GM23338 (cell line): Measurements from ENCODE around the gene RASL11B. TPM values are rescaled to one million over a fixed set of nuclear protein-coding genes. Genes with fewer than 3 reads are reported as not detected.

Experiments
- ATAC-seq: fragments of 200-7000 bp; cut with Tn5 transposase; 3 replicates; pipeline ENCODE4 v1.9.1; 2020
- DNase-seq: peaks from one replicate; pipeline ENCODE4 v3.0.0-alpha.2; 2015; ENCODE audit warnings: low spot score
- H2AFZ ChIP-seq: fragments of 200-600 bp; sonication (generic); 2 replicates; pipeline ENCODE4 v1.8.0; 2016; ENCODE audit warnings: antibody characterized with exemption, mild to moderate bottlenecking, moderate library complexity
- H3F3A ChIP-seq: fragments of 200-600 bp; sonication (generic); replicated peaks from 2 replicates; pipeline ENCODE4 v1.8.0; 2017; ENCODE audit warnings: antibody characterized with exemption, mixed run types, low read depth
- H3K27ac ChIP-seq: fragments of 200-600 bp; sonication (generic); 2 replicates; pipeline ENCODE4 v1.6.1; 2016; ENCODE audit warnings: low read depth
- H3K27me3 ChIP-seq: fragments of 200-600 bp; sonication (generic); 2 replicates; pipeline ENCODE4 v1.8.0; 2016; ENCODE audit warnings: mild to moderate bottlenecking, mixed run types, moderate library complexity; ENCODE audit not compliant: insufficient read depth
- H3K36me3 ChIP-seq: fragments of 200-600 bp; sonication (generic); 2 replicates; pipeline ENCODE4 v1.8.0; 2016; ENCODE audit warnings: mild to moderate bottlenecking; ENCODE audit not compliant: insufficient read depth
- H3K4me1 ChIP-seq: fragments of 200-600 bp; sonication (generic); 2 replicates; pipeline ENCODE4 v1.8.0; 2016; ENCODE audit warnings: mild to moderate bottlenecking, moderate library complexity; ENCODE audit not compliant: insufficient read depth
- H3K4me2 ChIP-seq: fragments of 200-600 bp; sonication (generic); 2 replicates; pipeline ENCODE4 v1.7.1; 2017; ENCODE audit warnings: mixed run types
- H3K4me3 ChIP-seq: fragments of 200-600 bp; sonication (generic); 2 replicates; pipeline ENCODE4 v1.6.1; 2016; ENCODE audit warnings: mixed run types
- H3K79me2 ChIP-seq: fragments of 200-600 bp; sonication (generic); replicated peaks from 2 replicates; pipeline ENCODE4 v1.8.0; 2017; ENCODE audit warnings: mild to moderate bottlenecking; ENCODE audit not compliant: insufficient read depth
- H3K9me2 ChIP-seq: fragments of 200-600 bp; sonication (generic); 2 replicates; pipeline ENCODE4 v1.8.0; 2017; ENCODE audit not compliant: insufficient read depth
- H4K20me1 ChIP-seq: fragments of 200-600 bp; sonication (generic); replicated peaks from 2 replicates; pipeline ENCODE4 v1.8.0; 2017; ENCODE audit warnings: mild to moderate bottlenecking; ENCODE audit not compliant: insufficient read depth
- H3K27ac Mint-ChIP-seq: 2 replicates; pipeline ENCODE4 v1.8.0; 2020; ENCODE audit warnings: inconsistent platforms, mild to moderate bottlenecking, moderate library complexity, mixed read lengths
- H3K27me3 Mint-ChIP-seq: 3 replicates; pipeline ENCODE4 v1.8.0; 2022; ENCODE audit warnings: low read depth, mild to moderate bottlenecking, moderate library complexity, mixed read lengths, inconsistent platforms; ENCODE audit not compliant: insufficient read depth, poor library complexity
- H3K36me3 Mint-ChIP-seq: 3 replicates; pipeline ENCODE4 v1.8.0; 2021; ENCODE audit warnings: low read depth, mild to moderate bottlenecking, inconsistent platforms, moderate library complexity, mixed read lengths
- H3K4me1 Mint-ChIP-seq: 3 replicates; pipeline ENCODE4 v1.8.0; 2020; ENCODE audit warnings: mild to moderate bottlenecking, inconsistent platforms, mixed read lengths
- H3K4me3 Mint-ChIP-seq: 3 replicates; pipeline ENCODE4 v1.8.0; 2021; ENCODE audit warnings: moderate library complexity, mild to moderate bottlenecking, inconsistent platforms, mixed read lengths
- H3K9me3 Mint-ChIP-seq: 3 replicates; pipeline ENCODE4 v1.8.0; 2020; ENCODE audit warnings: moderate library complexity, mild to moderate bottlenecking, inconsistent platforms, mixed read lengths
- CREB1 ChIP-seq: fragments of 250-450 bp; sonication (Bioruptor Pico); IDR thresholded peaks from 2 replicates; pipeline ENCODE4 v1.5.0; 2020; ENCODE audit warnings: low read depth, mild to moderate bottlenecking, moderate library complexity
- CTCF ChIP-seq, 2 experiments: fragments of 200-600 bp in 1 of 2; sonication (generic) in 1 of 2; conservative IDR thresholded peaks; 2 replicates each; pipeline versions ENCODE4 v1.5.1 to v1.6.1; 2016 to 2017; ENCODE audit warnings: antibody characterized with exemption in 2 of 2, low read depth in 2 of 2, mild to moderate bottlenecking in 2 of 2, moderate library complexity in 1 of 2
- ETS1 ChIP-seq: IDR thresholded peaks from 2 replicates; pipeline ENCODE4 v1.6.1; 2016; ENCODE audit warnings: antibody characterized with exemption
- EZH2phosphoT487 ChIP-seq: fragments of 200-600 bp; sonication (generic); IDR thresholded peaks from one replicate; pipeline ENCODE4 v1.8.1; 2018; ENCODE audit warnings: antibody characterized with exemption; ENCODE audit not compliant: unreplicated experiment
- JUNB ChIP-seq: IDR thresholded peaks from one replicate; pipeline ENCODE4 v1.6.1; 2016; ENCODE audit warnings: antibody characterized with exemption; ENCODE audit not compliant: unreplicated experiment
- POLR2AphosphoS5 ChIP-seq: IDR thresholded peaks from 2 replicates; pipeline ENCODE4 v1.6.1; 2016; ENCODE audit warnings: antibody characterized with exemption, low read depth
- STAT1 ChIP-seq: IDR thresholded peaks from one replicate; pipeline ENCODE4 v1.6.1; 2016; ENCODE audit warnings: antibody characterized with exemption; ENCODE audit not compliant: unreplicated experiment
- ZNF114 ChIP-seq: fragments of 250-450 bp; sonication (Bioruptor Pico); IDR thresholded peaks from 2 replicates; pipeline ENCODE4 v1.5.0; 2020; ENCODE audit warnings: mild to moderate bottlenecking, moderate library complexity
- ZNF462 ChIP-seq: fragments of 250-450 bp; sonication (Bioruptor Pico); IDR thresholded peaks from 2 replicates; pipeline ENCODE4 v1.5.0; 2020; ENCODE audit warnings: mild to moderate bottlenecking, moderate library complexity
- polyA plus RNA-seq: library from polyadenylated mRNA; unstranded; fragments of >200 nt; fragmentation: Nextera tagmentation; extraction: Ambion mirVana; gene quantifications from 2 replicates; pipeline ENCODE4 v1.2.1, GENCODE V29; 2016
- total RNA-seq: library from RNA; depleted of rRNA; stranded (reverse); fragments of >200 nt; shearing (Covaris generic); gene quantifications from 2 replicates; pipeline ENCODE4 v1.2.3, GENCODE V29; 2014

The RASL11B gene
- total and polyA plus RNA-seq, 2 experiments from 2014 or later, result 69.7 to 100.0 TPM

GRCh38 chr4:52823702-52824092 lies 38.4 kb upstream of the RASL11B start (continued):
- TF ChIP-seq ETS1 (no peak), CREB1 (CRISPR knock-in tag) (no peak), JUNB (no peak)

- Mint-ChIP-seq H3K4me1 (no peaks in the 10 kb centered on the region; the same call in 2 of the 3 replicates), H3K27ac (no peak overlapping the region), H3K36me3 (peaks cover 12% of the 10 kb centered on the region; the same call in 2 of the 3 replicates), H3K4me3 (no peak overlapping the region), H3K9me3 (peaks cover 14% of the 10 kb centered on the region), H3K27me3 (peaks cover 4% of the 10 kb centered on the region)
- Histone ChIP-seq H3K27me3 (no peaks in the 10 kb centered on the region), H3K4me1 (no peaks in the 10 kb centered on the region), H3K9me2 (peaks cover 23% of the 10 kb centered on the region; the same call in 1 of the 2 replicates), H3K36me3 (no peaks in the 10 kb centered on the region), H3K4me3 (no peak overlapping the region), H2AFZ (no peak overlapping the region), H3K79me2 (no peaks in the 10 kb centered on the region), H3K4me2 (no peak overlapping the region), H3F3A (no peaks in the 10 kb centered on the region), H3K27ac (no peak overlapping the region), H4K20me1 (no peaks in the 10 kb centered on the region)
- no peak for TF ChIP-seq STAT1
- TF ChIP-seq EZH2phosphoT487, result no peak
- no peak for TF ChIP-seq ZNF462
- TF ChIP-seq CTCF (conservative IDR thresholded peaks at IDR 0.05; ENCODE audit: low read depth in 2 of 2), result no peak
- no peak for TF ChIP-seq ZNF114
- no peak for TF ChIP-seq POLR2AphosphoS5
- ATAC-seq (no peak), DNase-seq (no peak)
These were observed 37.9 kb upstream of the RASL11B start for GRCh38 chr4:52824270-52824602.
